WERI-Rb-1 (cell line): ENCODE measurements around the gene CGB7.
A peak's percentile ranks its signal among the peaks of the same experiment; 100 is the strongest.

Source experiments
- DNase-seq: peaks from one replicate; pipeline ENCODE4 v3.0.0-alpha.2; 2020
- H3K27ac ChIP-seq: fragments of 250-450 bp; sonication (Bioruptor Pico); 2 replicates; pipeline ENCODE4 v1.5.1; 2020; ENCODE audit warnings: mild to moderate bottlenecking, moderate library complexity
- H3K27me3 ChIP-seq: fragments of 250-450 bp; sonication (Bioruptor Pico); 2 replicates; pipeline ENCODE4 v1.5.1; 2021; ENCODE audit warnings: mild to moderate bottlenecking, low read depth, moderate library complexity; ENCODE audit not compliant: insufficient read depth, severe bottlenecking
- H3K36me3 ChIP-seq: fragments of 250-450 bp; sonication (Bioruptor Pico); 2 replicates; pipeline ENCODE4 v1.5.1; 2020; ENCODE audit warnings: mild to moderate bottlenecking, moderate library complexity
- H3K4me3 ChIP-seq: 2 replicates; pipeline ENCODE4 v1.5.1; 2011; ENCODE audit warnings: low read depth, mild to moderate bottlenecking, control low read depth, low read length
- H3K9me3 ChIP-seq: fragments of 250-450 bp; sonication (Bioruptor Pico); 2 replicates; pipeline ENCODE4 v1.5.1; 2021; ENCODE audit warnings: mild to moderate bottlenecking, moderate library complexity; ENCODE audit not compliant: severe bottlenecking
- TF ChIP-seq, protein P1 (sequence below): IDR thresholded peaks from 2 replicates; pipeline ENCODE4 v1.5.1; 2011; ENCODE audit warnings: low read depth, mild to moderate bottlenecking, control low read depth, inconsistent platforms, low read length

CGB7 gene

DNA sequence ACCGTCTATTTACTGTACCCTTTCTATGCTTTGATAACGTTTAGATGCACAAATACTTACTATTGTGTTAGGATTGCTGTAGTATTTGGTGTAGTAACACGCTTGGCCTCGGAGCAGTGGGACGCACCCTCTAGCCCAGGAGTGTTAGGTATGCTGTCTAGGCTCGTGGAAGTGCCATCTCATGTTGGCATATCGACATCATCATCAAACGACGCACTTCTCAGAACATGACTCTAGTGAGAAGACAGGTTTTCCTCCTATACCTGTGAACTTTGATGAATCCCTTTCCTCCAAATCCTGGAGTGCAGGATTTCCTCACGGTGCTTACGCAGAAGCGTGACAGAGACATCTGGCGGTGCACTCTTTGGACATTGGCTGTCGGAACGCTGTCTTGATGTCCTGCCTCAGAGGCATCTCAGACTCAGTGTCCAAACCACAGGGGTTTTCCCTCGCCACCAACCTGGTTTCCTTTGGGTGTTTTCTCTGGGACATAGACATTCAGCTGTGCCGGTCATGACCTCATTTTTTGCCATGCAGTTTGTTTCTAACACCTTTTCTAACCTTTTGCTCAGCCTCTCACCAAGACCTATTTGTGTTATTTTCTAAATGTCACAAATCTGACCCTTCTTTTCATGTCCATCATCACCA lies 34.0 kb upstream of the CGB7 start:
- no peak for DNase-seq
- Histone ChIP-seq H3K9me3 (no peaks in the 10 kb centered on the region), H3K27ac (no peak overlapping the region), H3K27me3 (no peaks in the 10 kb centered on the region), H3K4me3 (no peak overlapping the region), H3K36me3 (peaks cover 93% of the 10 kb centered on the region)
- TF ChIP-seq, protein P1, sequence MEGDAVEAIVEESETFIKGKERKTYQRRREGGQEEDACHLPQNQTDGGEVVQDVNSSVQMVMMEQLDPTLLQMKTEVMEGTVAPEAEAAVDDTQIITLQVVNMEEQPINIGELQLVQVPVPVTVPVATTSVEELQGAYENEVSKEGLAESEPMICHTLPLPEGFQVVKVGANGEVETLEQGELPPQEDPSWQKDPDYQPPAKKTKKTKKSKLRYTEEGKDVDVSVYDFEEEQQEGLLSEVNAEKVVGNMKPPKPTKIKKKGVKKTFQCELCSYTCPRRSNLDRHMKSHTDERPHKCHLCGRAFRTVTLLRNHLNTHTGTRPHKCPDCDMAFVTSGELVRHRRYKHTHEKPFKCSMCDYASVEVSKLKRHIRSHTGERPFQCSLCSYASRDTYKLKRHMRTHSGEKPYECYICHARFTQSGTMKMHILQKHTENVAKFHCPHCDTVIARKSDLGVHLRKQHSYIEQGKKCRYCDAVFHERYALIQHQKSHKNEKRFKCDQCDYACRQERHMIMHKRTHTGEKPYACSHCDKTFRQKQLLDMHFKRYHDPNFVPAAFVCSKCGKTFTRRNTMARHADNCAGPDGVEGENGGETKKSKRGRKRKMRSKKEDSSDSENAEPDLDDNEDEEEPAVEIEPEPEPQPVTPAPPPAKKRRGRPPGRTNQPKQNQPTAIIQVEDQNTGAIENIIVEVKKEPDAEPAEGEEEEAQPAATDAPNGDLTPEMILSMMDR = no peak

DNA sequence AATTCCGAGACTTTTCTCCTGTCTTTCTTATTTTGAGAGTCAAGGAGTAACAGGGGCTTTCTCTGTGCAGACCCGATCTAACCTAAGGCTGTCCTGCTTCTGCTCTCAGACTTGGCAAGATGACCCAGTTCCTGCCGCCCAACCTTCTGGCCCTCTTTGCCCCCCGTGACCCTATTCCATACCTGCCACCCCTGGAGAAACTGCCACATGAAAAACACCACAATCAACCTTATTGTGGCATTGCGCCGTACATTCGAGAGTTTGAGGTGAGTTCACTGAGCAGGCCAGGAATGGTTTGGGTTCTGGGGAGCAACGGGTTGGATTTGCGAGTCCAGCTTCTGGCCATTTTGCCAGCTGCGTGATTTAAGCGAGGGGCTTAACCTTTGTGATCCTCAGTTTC lies 28.7 kb upstream of the CGB7 start:
- TF ChIP-seq, protein P1 = no peak
- H3K27ac ChIP-seq = peak overlapping the region; percentile 96
- H3K9me3 ChIP-seq = peaks cover 3% of the 10 kb centered on the region
- H3K36me3 ChIP-seq = peaks cover 56% of the 10 kb centered on the region
- H3K4me3 ChIP-seq = peak overlapping the region; percentile 99
- no peaks in the 10 kb centered on the region for H3K27me3 ChIP-seq
- no peak for DNase-seq

DNA sequence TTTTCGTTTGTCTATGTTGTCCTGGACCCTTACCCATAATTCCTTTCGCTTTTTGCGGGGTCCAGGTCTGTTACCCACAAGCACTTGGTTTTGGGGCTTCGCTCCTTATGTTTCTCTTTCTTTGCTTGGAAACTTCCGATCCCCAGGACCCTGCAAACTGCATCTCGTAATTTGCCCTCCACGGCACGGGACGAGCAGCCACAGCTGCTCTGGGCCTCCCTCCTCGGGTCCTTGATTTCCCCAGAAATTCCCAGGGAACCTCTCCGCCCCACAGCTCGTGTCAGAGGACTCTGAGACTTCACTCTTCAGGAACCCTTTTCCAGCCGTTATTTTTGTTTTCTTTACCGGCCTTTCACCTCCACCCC lies 28.3 kb upstream of the CGB7 start:
- peak overlapping the region; percentile 96 for H3K27ac ChIP-seq
- no peak for DNase-seq
- peaks cover 51% of the 10 kb centered on the region for H3K36me3 ChIP-seq
- no peaks in the 10 kb centered on the region for H3K27me3 ChIP-seq
- H3K9me3 ChIP-seq = peaks cover 3% of the 10 kb centered on the region
- TF ChIP-seq, protein P1 = no peak
- H3K4me3 ChIP-seq = peak overlapping the region; percentile 99

DNA sequence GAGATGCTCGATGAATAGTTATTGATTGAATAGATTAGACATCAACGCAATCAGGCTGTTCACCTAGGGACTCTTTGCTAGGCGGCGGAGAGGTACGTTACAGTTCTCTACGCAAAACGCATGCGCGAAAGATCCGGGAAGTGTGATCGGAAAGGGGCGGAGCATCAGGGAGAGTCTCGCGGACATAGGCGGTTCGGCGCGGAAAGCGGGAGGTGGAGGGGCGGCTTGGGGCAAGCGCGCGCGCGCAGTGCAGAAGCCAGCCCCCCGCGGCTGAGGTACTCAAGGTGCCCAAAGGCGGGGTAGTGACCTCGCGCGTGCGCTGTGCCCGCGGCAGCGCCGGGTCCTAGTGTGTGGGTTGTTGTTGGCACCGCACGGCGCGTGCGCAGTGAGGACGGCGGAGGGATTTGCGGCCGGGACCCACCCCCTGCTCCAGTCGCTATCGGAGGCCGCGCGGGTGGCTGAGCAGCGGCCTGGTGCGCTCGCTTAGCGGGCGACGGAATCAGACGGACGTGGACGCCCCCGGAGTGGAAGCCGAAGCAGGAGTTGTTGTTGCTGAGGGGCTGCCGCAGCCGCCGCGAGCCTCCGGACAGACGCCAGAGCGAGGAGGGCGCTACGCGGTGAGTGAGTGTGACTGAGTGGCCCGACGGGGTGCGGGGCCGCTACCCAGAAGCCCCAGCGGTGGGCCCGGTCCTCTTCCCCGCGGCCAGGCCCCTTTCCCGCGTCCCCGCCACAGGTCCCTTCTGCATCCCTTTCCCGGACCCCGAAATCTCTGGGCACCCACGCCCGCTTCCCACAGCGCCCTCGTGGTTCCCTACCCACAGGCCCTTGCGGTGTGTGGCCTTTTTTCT lies 27.7 kb upstream of the CGB7 start, which contains the start of gene SNRNP70:
Gene SNRNP70 (plus strand): TSS at position 432 of the 848 bp plus-strand sequence. CDS start 964 bp downstream, outside the sequence.
- TF ChIP-seq, protein P1 = no peak
- Histone ChIP-seq H3K4me3 (peak within 1 kb of the TSS; percentile 99), H3K9me3 (peaks cover 3% of the 10 kb centered on the region), H3K36me3 (peaks cover 45% of the 10 kb centered on the region), H3K27me3 (no peaks in the 10 kb centered on the region), H3K27ac (peak within 1 kb of the TSS; percentile 96)
- DNase-seq = peak; percentile 99

DNA sequence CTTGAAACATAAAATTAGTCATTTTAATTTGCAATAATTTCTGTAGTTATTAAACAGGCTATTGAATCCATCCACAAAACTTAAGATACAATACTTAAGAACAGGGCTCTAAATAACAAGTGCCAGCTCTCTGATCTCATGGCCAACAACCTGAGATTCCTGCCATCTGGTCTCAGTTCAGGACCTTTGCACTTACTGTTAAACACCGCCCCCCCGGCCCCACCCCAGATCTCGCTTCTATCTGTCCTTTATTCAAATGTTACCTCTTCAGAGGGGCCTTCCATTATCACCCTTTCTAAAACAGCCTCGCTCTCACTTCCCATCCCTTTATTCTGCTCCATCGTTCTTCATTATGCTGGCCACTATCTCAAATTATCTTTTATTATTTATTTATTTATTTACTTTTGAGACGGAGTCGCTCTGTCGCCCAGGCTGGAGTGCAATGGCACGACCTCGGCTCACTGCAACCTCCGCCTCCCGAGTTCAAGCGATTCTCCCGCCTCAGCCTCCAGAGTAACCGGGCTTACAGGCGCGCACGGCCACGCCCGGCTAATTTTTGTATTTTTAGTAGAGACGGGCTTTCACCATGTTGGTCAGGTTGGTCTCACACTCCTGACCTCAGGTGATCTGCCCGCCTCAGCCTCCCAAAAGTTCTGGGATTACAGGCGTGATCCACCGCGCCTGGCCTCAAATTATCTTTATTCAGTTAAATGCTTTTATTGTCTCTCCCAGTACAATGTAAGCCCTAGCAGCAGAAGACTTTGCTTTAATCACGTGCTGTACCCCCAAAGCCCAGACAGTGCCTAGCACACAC lies 26.9 kb upstream of the CGB7 start:
- Histone ChIP-seq H3K9me3 (peaks cover 3% of the 10 kb centered on the region), H3K4me3 (peak overlapping the region; percentile 35), H3K27me3 (no peaks in the 10 kb centered on the region), H3K27ac (peak overlapping the region; percentile 96), H3K36me3 (peaks cover 39% of the 10 kb centered on the region)
- TF ChIP-seq, protein P1 = no peak
- no peak for DNase-seq
